Activated naive CD8-positive, alpha-beta T cell treated with anti-CD3 and anti-CD28 coated beads, Interleukin-2, amount 10 ng/mL, durations not matched to agents 7 days and 5 days (primary cell): ENCODE results near the gene POU2F2. TPM values are rescaled to one million over a fixed set of nuclear protein-coding genes. Genes with fewer than 3 reads are reported as not detected.

Source experiments
- ATAC-seq: fragments of 150-1000 bp; cut with Tn5 transposase; one replicate; pipeline ENCODE4 v1.10.0; 2021; ENCODE audit warnings: low read depth, moderate library complexity
- POLR2A ChIA-PET: fragments of 350-600 bp; sonication (Branson Sonifier 250); formaldehyde crosslinking; loops from one replicate; lab custom pipeline; 2021; ENCODE audit warnings: antibody characterized with exemption; lab: Charles Lee
- DNase-seq: peaks from one replicate; pipeline ENCODE4 v3.0.0; 2021
- H3K27ac Mint-ChIP-seq: one replicate; pipeline ENCODE4 v1.8.0; 2022; ENCODE audit warnings: mild to moderate bottlenecking, mixed read lengths
- H3K27me3 Mint-ChIP-seq: one replicate; pipeline ENCODE4 v1.8.0; 2022; ENCODE audit warnings: mild to moderate bottlenecking, moderate library complexity, mixed read lengths
- H3K36me3 Mint-ChIP-seq: one replicate; pipeline ENCODE4 v1.8.0; 2021; ENCODE audit warnings: mild to moderate bottlenecking, mixed read lengths
- H3K4me1 Mint-ChIP-seq: one replicate; pipeline ENCODE4 v1.8.0; 2021; ENCODE audit warnings: mixed read lengths
- H3K4me3 Mint-ChIP-seq: one replicate; pipeline ENCODE4 v1.8.0; 2022; ENCODE audit warnings: mild to moderate bottlenecking, moderate library complexity, mixed read lengths
- H3K9me3 Mint-ChIP-seq: one replicate; pipeline ENCODE4 v1.8.0; 2021; ENCODE audit warnings: mixed read lengths
- total RNA-seq, 2 experiments: library from RNA; stranded (reverse); gene quantifications; one replicate each; pipeline ENCODE4 v1.2.3, GENCODE V29; 2021

Gene POU2F2
- total RNA-seq, 2 experiments from 2014 or later, result 33.0 to 33.9 TPM

DNA sequence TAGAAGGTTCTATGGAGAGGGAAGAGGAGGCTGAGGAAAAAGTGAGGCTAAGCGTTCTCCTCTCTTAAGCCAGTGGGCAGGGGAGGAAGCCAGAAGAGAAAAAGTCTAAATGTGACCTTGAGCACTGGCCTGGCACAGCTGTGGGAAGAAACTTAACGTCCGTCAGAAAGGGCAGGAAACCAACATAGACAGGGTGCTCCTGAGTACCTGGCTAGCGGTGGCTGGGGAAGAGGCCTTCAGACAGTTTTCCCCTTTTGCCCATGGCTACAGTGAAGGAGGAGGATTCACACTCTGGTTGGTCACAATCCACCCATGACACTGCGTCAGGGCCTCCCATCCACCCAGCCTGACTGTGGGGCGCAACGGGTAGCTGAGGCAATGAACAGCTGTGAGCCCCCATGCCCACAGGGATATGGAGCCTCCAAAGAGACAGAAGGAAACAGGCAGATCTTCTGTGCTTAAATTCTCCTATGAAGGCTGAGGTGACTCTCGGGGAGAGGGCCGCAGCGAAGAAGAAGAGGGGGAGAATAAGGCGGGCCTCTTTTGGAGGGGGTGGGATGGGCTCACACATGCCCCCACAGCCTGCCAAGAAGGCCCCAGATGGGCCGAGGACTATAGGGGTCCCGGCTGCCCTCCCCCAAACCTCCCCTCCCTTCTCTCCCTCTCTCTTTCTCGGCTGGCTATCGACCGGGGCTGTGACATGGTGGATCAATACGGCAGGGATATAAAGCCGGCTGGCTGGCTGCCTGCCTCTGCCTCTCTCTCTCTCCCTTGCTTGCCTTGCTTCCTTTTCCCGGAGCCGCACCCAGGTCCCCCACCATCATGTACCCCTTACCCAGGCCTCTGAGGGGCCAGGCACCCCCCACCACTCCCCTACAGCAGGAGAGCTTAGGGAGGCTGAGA lies 19.8 kb upstream of the POU2F2 start:
- no peak overlapping the region for H3K27ac Mint-ChIP-seq
- DNase-seq (no peak), ATAC-seq (no peak)
- POLR2A ChIA-PET, result no interaction called here
- no peaks in the 10 kb centered on the region for H3K36me3 Mint-ChIP-seq
- H3K27me3 Mint-ChIP-seq, result peaks cover 6% of the 10 kb centered on the region
- H3K4me1 Mint-ChIP-seq, result peaks cover 36% of the 10 kb centered on the region
- H3K4me3 Mint-ChIP-seq, result no peak overlapping the region
- no peaks in the 10 kb centered on the region for H3K9me3 Mint-ChIP-seq

DNA sequence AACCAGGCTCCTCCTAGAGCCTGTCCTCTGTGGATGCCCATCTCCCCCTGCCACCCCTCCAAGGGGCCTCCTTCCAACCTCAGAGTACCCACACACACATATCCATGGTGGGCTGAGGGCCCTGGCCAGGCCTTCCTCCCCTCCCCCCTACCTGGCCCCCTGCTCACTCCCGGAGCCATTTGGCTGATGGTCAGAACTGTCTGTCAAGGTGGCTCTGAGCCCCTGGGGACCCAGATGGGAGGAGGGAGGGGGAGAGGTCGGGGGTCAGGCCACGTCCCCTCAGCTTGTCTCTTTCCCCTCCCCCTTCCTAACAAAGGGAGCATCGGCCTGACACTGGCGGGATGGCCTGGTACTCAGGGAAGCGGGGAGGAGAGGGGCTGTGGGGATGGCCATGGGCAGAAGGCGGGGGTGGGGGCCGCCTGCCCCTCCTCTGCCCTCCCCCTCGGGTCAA lies 18.7 kb upstream of the POU2F2 start:
- Mint-ChIP-seq H3K27me3 (peaks cover 9% of the 10 kb centered on the region), H3K36me3 (no peaks in the 10 kb centered on the region)

DNA sequence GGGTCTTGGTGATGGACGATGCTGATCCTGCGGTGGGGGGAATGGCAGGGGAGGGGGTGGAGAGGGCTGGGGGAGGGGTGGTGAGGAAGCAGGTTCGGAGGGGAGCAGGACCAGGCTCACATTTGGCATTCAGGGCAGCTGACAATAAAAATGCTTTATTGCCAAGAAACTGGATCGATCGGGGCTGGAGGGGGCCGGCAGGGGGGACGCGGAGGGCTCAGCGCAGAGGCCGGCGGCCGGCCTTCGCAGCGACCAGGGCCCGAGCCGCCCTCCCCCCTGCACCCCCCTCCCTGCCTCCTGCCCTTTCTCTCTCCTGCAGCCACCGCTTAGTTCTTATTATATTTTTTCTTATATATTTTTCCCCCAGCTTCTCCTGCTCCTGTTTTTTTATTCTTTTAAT lies 18.1 kb upstream of the POU2F2 start:
- Mint-ChIP-seq H3K36me3 (no peaks in the 10 kb centered on the region), H3K4me3 (no peak overlapping the region), H3K27me3 (peaks cover 9% of the 10 kb centered on the region), H3K9me3 (no peaks in the 10 kb centered on the region), H3K4me1 (peaks cover 33% of the 10 kb centered on the region), H3K27ac (no peak overlapping the region)
- DNase-seq (no peak), ATAC-seq (no peak)
- POLR2A ChIA-PET, result no interaction called here

More for the DNA sequence above, 18.7 kb upstream of the POU2F2 start:
- Mint-ChIP-seq H3K27ac (no peak overlapping the region), H3K4me1 (peaks cover 36% of the 10 kb centered on the region), H3K9me3 (no peaks in the 10 kb centered on the region), H3K4me3 (no peak overlapping the region)
- DNase-seq (no peak), ATAC-seq (no peak)
- POLR2A ChIA-PET, result no interaction called here

GRCh38 chr19:42149447-42150202 lies 17.4 kb upstream of the POU2F2 start:
- Mint-ChIP-seq H3K27me3 (peaks cover 9% of the 10 kb centered on the region), H3K4me3 (no peak overlapping the region), H3K36me3 (no peaks in the 10 kb centered on the region), H3K9me3 (no peaks in the 10 kb centered on the region), H3K4me1 (peaks cover 26% of the 10 kb centered on the region), H3K27ac (no peak overlapping the region)
- ATAC-seq (no peak), DNase-seq (no peak)
- POLR2A ChIA-PET, result no interaction called here

DNA sequence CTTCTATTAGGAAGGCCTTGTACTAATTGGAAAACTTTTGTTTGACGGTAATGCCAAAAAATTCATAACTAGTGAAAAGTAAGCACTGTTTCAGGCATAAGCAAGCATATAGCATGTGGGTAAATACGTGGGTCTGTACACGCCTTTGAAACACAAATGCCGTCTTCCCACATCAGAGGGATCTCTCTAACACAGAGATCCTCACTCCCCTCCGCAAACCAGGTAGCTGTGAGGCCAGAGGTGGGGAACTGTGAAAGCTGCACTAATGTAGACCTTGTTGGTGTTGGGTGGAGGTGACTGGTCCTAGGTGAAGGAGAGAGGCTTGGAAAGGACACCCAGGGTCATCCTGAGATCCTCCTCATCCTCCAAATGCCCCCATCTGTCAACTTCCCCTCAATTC lies 16.0 kb upstream of the POU2F2 start:
- Mint-ChIP-seq H3K4me3 (peak overlapping the region; percentile 44), H3K27me3 (peaks cover 6% of the 10 kb centered on the region), H3K36me3 (no peaks in the 10 kb centered on the region), H3K9me3 (no peaks in the 10 kb centered on the region), H3K27ac (no peak overlapping the region), H3K4me1 (peaks cover 19% of the 10 kb centered on the region)
- no peak for DNase-seq
- ATAC-seq, result peak; percentile 73
- POLR2A ChIA-PET, result interaction anchor here (1.0 kb wide), 1 partner anchor 51 kb away, joined by 3 read pairs; no protein-coding TSS in a partner anchor

DNA sequence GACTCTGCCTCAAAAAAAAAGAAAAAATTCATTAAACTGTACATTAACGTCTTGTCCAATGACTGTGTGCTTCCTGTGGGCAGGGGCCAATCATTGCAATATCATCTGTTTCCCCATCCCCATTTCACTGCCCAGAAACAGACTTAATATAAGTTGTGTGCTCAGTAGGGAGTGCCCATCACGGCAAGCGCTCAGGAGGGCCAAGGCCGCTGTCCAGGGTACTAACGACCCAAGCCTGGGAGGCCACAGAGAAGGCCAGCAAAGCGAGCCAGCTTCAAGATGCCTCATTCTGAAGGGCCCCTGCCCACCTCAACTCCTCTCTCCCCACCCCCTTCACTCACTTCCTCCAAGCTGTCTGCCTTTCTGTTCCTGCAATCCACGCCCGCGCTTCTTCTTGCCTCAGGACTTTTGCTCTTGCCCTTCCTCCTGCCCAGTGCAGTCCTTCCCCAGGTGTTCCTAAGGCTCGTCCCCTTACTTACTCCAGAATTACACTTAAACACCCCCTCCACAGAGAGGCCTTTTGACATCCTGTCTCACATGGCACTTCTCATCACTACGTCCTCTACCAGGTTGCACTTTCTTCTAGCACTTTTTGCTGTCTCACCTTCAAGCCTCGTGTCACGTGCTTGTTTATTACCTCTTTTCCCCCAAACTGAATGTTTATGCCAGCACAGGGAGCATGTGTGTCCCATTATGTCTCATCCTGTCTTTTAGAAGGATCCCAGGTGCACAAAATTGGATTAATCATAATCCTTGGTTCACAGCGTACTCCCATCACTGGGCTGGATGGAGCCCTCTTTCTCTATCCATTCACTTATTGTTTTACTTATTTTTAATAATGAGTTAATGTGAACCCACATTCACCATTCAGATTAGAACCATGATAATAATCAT lies 11.3 kb upstream of the POU2F2 start:
- Mint-ChIP-seq H3K36me3 (no peaks in the 10 kb centered on the region), H3K4me3 (no peak overlapping the region), H3K27ac (no peak overlapping the region), H3K27me3 (peaks cover 9% of the 10 kb centered on the region), H3K4me1 (peaks cover 11% of the 10 kb centered on the region), H3K9me3 (no peaks in the 10 kb centered on the region)
- POLR2A ChIA-PET, result no interaction called here
- DNase-seq (no peak), ATAC-seq (no peak)

DNA sequence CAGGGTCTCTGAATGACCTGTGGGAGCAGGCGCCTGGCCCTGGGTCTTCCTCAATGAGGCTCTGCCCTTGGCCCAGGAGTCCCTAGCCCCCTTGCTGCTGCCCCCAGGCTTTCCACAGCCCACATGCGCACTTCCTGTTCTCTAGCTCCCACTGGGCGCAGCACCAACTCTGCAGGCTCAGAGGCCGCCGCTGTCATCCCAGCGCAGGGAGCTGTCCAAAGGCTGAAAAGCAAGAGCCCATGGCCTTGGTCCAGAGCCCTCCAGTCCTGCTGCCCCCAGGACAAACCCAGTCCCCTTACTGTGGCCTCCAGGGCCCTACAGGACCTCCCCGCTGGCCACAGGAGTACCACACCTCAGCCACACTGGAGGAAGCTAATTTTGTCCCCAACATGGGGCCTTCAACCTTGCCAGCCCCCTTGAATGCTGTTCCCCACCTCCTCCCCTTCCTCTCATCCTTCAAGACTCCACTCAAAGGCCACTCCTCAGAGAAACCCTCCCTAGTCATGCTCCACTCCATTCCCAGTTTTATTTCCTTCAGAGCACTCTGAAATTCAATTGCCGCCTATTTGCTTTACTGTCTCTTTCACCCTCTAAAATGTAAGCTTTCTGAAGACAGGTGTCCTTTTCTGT lies 8.0 kb upstream of the POU2F2 start:
- H3K4me1 Mint-ChIP-seq, result peaks cover 8% of the 10 kb centered on the region
- peaks cover 3% of the 10 kb centered on the region for H3K27me3 Mint-ChIP-seq
- no peak overlapping the region for H3K27ac Mint-ChIP-seq
- POLR2A ChIA-PET, result interaction anchor here (0.5 to 1.5 kb wide), 4 partner anchors 15 to 58 kb away, joined by 3 to 6 read pairs (median 3); no protein-coding TSS in a partner anchor
- H3K36me3 Mint-ChIP-seq, result no peaks in the 10 kb centered on the region
- peak; percentile 85 for ATAC-seq
- no peak overlapping the region for H3K4me3 Mint-ChIP-seq
- H3K9me3 Mint-ChIP-seq, result no peaks in the 10 kb centered on the region
- DNase-seq, result peak; percentile 66

DNA sequence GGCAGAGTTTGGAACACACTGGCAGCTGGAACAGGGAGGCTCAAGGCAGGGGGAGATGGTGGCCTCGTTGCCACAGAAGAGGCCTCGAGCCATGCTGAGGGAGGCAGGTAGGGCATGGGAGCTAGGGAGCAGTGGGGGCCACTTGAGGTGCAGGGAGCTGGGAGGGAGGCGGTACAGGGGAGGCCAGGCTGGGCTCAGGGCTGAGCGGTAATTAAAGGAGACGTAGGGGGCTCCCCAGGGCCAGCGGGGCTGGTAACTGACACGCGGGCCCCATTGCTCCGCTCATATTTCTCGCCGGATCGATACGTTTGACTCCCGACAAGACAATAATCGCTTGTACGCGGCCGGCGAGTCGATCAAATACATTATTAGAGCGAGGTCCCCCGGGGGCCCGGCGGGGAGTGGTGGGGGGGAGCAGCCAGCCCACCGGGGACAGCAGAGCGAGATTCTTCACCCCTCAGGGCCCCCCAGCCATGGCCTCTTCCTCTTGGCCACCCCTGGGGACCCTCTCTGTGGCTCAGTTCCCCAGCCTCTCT lies 2.4 kb upstream of the POU2F2 start:
- Mint-ChIP-seq H3K27ac (no peak overlapping the region), H3K4me1 (peaks cover 40% of the 10 kb centered on the region), H3K36me3 (peaks cover 4% of the 10 kb centered on the region), H3K9me3 (no peaks in the 10 kb centered on the region), H3K27me3 (no peaks in the 10 kb centered on the region), H3K4me3 (no peak overlapping the region)
- DNase-seq, result peak; percentile 26
- POLR2A ChIA-PET, result interaction anchor here (1.0 to 1.3 kb wide), 2 partner anchors 109 to 146 kb away, joined by 3 to 5 read pairs; no protein-coding TSS in a partner anchor
- no peak for ATAC-seq

GRCh38 chr19:42132851-42133528 lies 744 bp upstream of the POU2F2 start:
- POLR2A ChIA-PET, result interaction anchor here (0.6 to 1.7 kb wide), 11 partner anchors 11 to 146 kb away, joined by 3 to 7 read pairs (median 4); partner anchors contain the start of genes CIC and GSK3A
- no peaks in the 10 kb centered on the region for H3K27me3 Mint-ChIP-seq
- peak overlapping the region; percentile 88 for H3K27ac Mint-ChIP-seq
- H3K36me3 Mint-ChIP-seq, result peaks cover 4% of the 10 kb centered on the region
- DNase-seq, result peak; percentile 96
- H3K4me3 Mint-ChIP-seq, result peak overlapping the region; percentile 94
- ATAC-seq, result peak; percentile 53
- no peaks in the 10 kb centered on the region for H3K9me3 Mint-ChIP-seq
- peaks cover 44% of the 10 kb centered on the region for H3K4me1 Mint-ChIP-seq

DNA sequence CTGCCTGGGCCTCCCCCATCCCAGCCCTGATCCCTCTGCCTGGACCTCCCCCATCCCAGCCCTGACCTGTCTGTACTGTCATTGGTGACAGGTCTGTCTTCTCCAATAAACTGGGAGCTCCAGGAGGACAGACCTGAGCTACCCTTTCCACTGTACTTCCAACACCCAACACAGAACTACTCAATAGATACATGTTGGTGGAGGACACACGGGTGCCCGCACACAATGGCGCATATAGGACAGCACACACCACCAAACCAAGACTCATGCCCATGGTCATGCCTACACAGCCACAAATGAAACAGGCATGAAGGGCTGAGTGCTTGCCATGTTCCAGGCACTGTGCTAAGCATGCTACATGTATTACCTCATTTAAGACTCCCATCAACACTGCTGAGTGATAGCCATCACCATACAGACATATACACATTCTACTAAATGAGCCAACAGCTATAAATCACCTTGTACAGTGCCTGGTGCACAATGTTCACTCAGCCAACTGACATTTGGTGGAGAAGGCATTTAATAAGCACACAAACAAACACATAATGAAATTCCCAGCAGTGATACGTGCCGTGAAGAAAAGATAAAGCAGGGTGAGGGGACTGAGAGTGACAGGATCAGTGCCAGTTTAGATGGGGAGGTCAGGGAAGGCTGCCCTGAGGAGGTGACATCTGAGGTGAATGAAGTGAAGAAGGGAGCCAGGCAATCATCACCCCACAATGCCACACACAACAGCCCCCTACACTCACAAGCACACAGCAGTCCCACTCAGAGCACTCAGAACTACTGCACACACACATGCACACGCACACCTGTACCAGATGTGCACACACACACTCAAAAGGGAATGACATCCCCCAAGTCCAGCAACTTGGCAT lies 857 bp downstream of the POU2F2 start:
- peak; percentile 24 for DNase-seq
- Mint-ChIP-seq H3K4me3 (peak overlapping the region; percentile 94), H3K27ac (peak overlapping the region; percentile 88), H3K27me3 (no peaks in the 10 kb centered on the region), H3K4me1 (peaks cover 50% of the 10 kb centered on the region), H3K36me3 (peaks cover 4% of the 10 kb centered on the region), H3K9me3 (no peaks in the 10 kb centered on the region)
- no peak for ATAC-seq
- POLR2A ChIA-PET, result interaction anchor here (0.7 to 1.7 kb wide), 5 partner anchors 31 to 111 kb away, joined by 3 to 7 read pairs (median 5); partner anchors contain the start of gene GSK3A

GRCh38 chr19:42130254-42130573 lies 2.0 kb downstream of the POU2F2 start:
- H3K36me3 Mint-ChIP-seq, result peaks cover 4% of the 10 kb centered on the region
- DNase-seq, result no peak
- H3K4me3 Mint-ChIP-seq, result peak overlapping the region; percentile 52
- ATAC-seq, result no peak
- peaks cover 47% of the 10 kb centered on the region for H3K4me1 Mint-ChIP-seq
- POLR2A ChIA-PET, result no interaction called here
- no peaks in the 10 kb centered on the region for H3K27me3 Mint-ChIP-seq
- no peaks in the 10 kb centered on the region for H3K9me3 Mint-ChIP-seq
- peak overlapping the region; percentile 52 for H3K27ac Mint-ChIP-seq
